ENCODE data around the gene SCCPDH. TPM values are rescaled to one million over a fixed set of nuclear protein-coding genes. Genes with fewer than 3 reads are reported as not detected.

Gene SCCPDH
- total RNA-seq, 1 donor from 2014 or later, result 8.6 TPM

GRCh38 chr1:246772686-246773085 is 48.5 kb downstream of the SCCPDH start:
- intact Hi-C loops (cut with DNase I), result no loop called here

GRCh38 chr1:246773213-246773641 is 49.0 kb downstream of the SCCPDH start:
- no peaks in the 10 kb centered on the region for H3K4me1 ChIP-seq
- DNase-seq (ENCODE audit: low spot score in 2 of 2), result no peak
- intact Hi-C loops (cut with DNase I), result no loop called here
- H3K4me3 ChIP-seq, result no peak overlapping the region
- no peaks in the 10 kb centered on the region for H3K27me3 ChIP-seq
- H3K27ac ChIP-seq, result no peak overlapping the region
- H3K36me3 ChIP-seq, result peaks cover 14 to 40% of the 10 kb centered on the region in 2 donors
- H3K9me3 ChIP-seq, result no peaks in the 10 kb centered on the region
- no peak for TF ChIP-seq CTCF (IDR thresholded peaks at IDR 0.05)

More at GRCh38 chr1:246772686-246773085, 48.5 kb downstream of the SCCPDH start:
- Histone ChIP-seq H3K4me1 (no peaks in the 10 kb centered on the region), H3K36me3 (peaks cover 14 to 43% of the 10 kb centered on the region in 2 donors), H3K9me3 (no peaks in the 10 kb centered on the region), H3K27ac (no peak overlapping the region), H3K4me3 (no peak overlapping the region), H3K27me3 (no peaks in the 10 kb centered on the region)
- no peak for DNase-seq (ENCODE audit: low spot score in 2 of 2)
- no peak for TF ChIP-seq CTCF (IDR thresholded peaks at IDR 0.05)

- intact Hi-C loops (cut with DNase I), result no loop called here
- no peaks in the 10 kb centered on the region for H3K4me1 ChIP-seq
- H3K27me3 ChIP-seq, result no peaks in the 10 kb centered on the region
- H3K27ac ChIP-seq, result no peak overlapping the region
- no peak for DNase-seq (ENCODE audit: low spot score in 2 of 2)
- no peaks in the 10 kb centered on the region for H3K9me3 ChIP-seq
- H3K4me3 ChIP-seq, result no peak overlapping the region
- no peak for TF ChIP-seq CTCF (IDR thresholded peaks at IDR 0.05)
- peaks cover 11 to 37% of the 10 kb centered on the region in 2 donors for H3K36me3 ChIP-seq
Measured at GRCh38 chr1:246775531-246776385, 51.5 kb downstream of the SCCPDH start.

- no peak for TF ChIP-seq CTCF (IDR thresholded peaks at IDR 0.05)
- H3K4me3 ChIP-seq, result no peak overlapping the region
Measured at GRCh38 chr1:246776923-246777322, 52.7 kb downstream of the SCCPDH start.

GRCh38 chr1:246778663-246779062 is 54.5 kb downstream of the SCCPDH start:
- H3K36me3 ChIP-seq, result peaks cover 11 to 30% of the 10 kb centered on the region in 2 donors
- no peaks in the 10 kb centered on the region for H3K9me3 ChIP-seq
- H3K4me3 ChIP-seq, result no peak overlapping the region
- TF ChIP-seq CTCF (IDR thresholded peaks at IDR 0.05), result no peak
- no peak for DNase-seq (ENCODE audit: low spot score in 2 of 2)
- H3K27ac ChIP-seq, result no peak overlapping the region
- H3K4me1 ChIP-seq, result no peaks in the 10 kb centered on the region
- no peaks in the 10 kb centered on the region for H3K27me3 ChIP-seq
- intact Hi-C loops (cut with DNase I), result no loop called here

More at GRCh38 chr1:246776923-246777322, 52.7 kb downstream of the SCCPDH start:
- H3K27ac ChIP-seq, result no peak overlapping the region
- H3K9me3 ChIP-seq, result no peaks in the 10 kb centered on the region
- intact Hi-C loops (cut with DNase I), result no loop called here
- H3K36me3 ChIP-seq, result peaks cover 11 to 37% of the 10 kb centered on the region in 2 donors
- DNase-seq (ENCODE audit: low spot score in 2 of 2), result no peak
- H3K27me3 ChIP-seq, result no peaks in the 10 kb centered on the region
- no peaks in the 10 kb centered on the region for H3K4me1 ChIP-seq
